Epithelial cell of proximal tubule (primary cell): Measurements from ENCODE around the gene MME. TPM values are rescaled to one million over a fixed set of nuclear protein-coding genes. Genes with fewer than 3 reads are reported as not detected.
"Not testable (repeated sequence)": the region's sequence is repeated elsewhere in the genome, so short reads cannot be mapped to it uniquely, and the experiment has no call there.

ENCODE experiments used
- DNase-seq: peaks from one replicate; pipeline ENCODE4 v3.0.0-alpha.2; 2011; ENCODE audit warnings: low read depth
- H3K4me3 ChIP-seq: 2 replicates; pipeline ENCODE4 v1.5.1; 2011; ENCODE audit warnings: low read depth, mild to moderate bottlenecking, low read length
- CTCF ChIP-seq: conservative IDR thresholded peaks from 2 replicates; pipeline ENCODE4 v1.5.1; 2012; ENCODE audit warnings: low read depth, mild to moderate bottlenecking, low read length
- total RNA-seq: library from RNA; depleted of rRNA; stranded (reverse); fragments of >200 nt; gene quantifications from 2 replicates; pipeline ENCODE4 v1.2.3, GENCODE V29; 2015

MME gene
- total RNA-seq, 1 donor from 2014 or later, result 61.6 TPM

- H3K4me3 ChIP-seq, result no peak overlapping the region
- DNase-seq, result no peak
- TF ChIP-seq CTCF, result no peak
Measured at GRCh38 chr3:155211266-155211665, 131.1 kb downstream of the MME start.

GRCh38 chr3:155211940-155212339 is 131.8 kb downstream of the MME start:
- no peak for DNase-seq
- TF ChIP-seq CTCF, result no peak
- H3K4me3 ChIP-seq, result no peak overlapping the region

- not testable (repeated sequence) for H3K4me3 ChIP-seq, DNase-seq
Measured at GRCh38 chr3:155216007-155216406, 135.9 kb downstream of the MME start.

GRCh38 chr3:155217591-155217990 is 137.5 kb downstream of the MME start:
- H3K4me3 ChIP-seq, result no peak overlapping the region
- TF ChIP-seq CTCF, result no peak
- DNase-seq, result no peak

GRCh38 chr3:155218462-155218861 is 138.3 kb downstream of the MME start:
- DNase-seq, result no peak
- H3K4me3 ChIP-seq, result no peak overlapping the region
- TF ChIP-seq CTCF, result no peak

GRCh38 chr3:155219106-155219505 is 139.0 kb downstream of the MME start:
- no peak for DNase-seq
- H3K4me3 ChIP-seq, result no peak overlapping the region
- TF ChIP-seq CTCF, result no peak

- H3K4me3 ChIP-seq, result no peak overlapping the region
- no peak for TF ChIP-seq CTCF
- DNase-seq, result no peak
Measured at GRCh38 chr3:155225417-155225816, 145.3 kb downstream of the MME start.

- DNase-seq, result no peak
- TF ChIP-seq CTCF, result no peak
- no peak overlapping the region for H3K4me3 ChIP-seq
Measured at GRCh38 chr3:155227141-155227540, 147.0 kb downstream of the MME start.
